Measurements from ENCODE around the gene FBXO21.

- no peak for TF ChIP-seq EZH2 (optimal IDR thresholded peaks at IDR 0.05; ENCODE audit: low read depth, low read length)
- no peak for TF ChIP-seq CTCF (IDR thresholded peaks at IDR 0.05; ENCODE audit: low read length)
Measured at GRCh38 chr12:117161460-117162166, 28.7 kb downstream of the FBXO21 start.

Measured in MM.1S (cell line).